Prostate gland (tissue), 2 donors: ENCODE results near the gene STK24.

Experiments
- CTCF ChIP-seq, 4 experiments: fragments of 200-600 bp in 2 of 4; fragments of 450-650 bp in 2 of 4; sonication (generic) in 2 of 4; IDR thresholded peaks; 1 replicate in 3 of 4; 2 replicates in 1 of 4; pipeline ENCODE4 v1.5.1; 2016 to 2019; ENCODE audit warnings: antibody characterized with exemption in 4 of 4, mild to moderate bottlenecking in 2 of 4, moderate library complexity in 2 of 4
- POLR2A ChIP-seq: fragments of 450-650 bp; IDR thresholded peaks from one replicate; pipeline ENCODE4 v1.6.1; 2016; ENCODE audit warnings: antibody characterized with exemption, mild to moderate bottlenecking
- POLR2AphosphoS5 ChIP-seq: sonication (generic); formaldehyde crosslinking; IDR thresholded peaks from one replicate; pipeline ENCODE4 v1.6.1; 2017; ENCODE audit warnings: antibody characterized with exemption

- no peak for TF ChIP-seq POLR2A
- no peak for TF ChIP-seq CTCF (IDR thresholded peaks at IDR 0.05)
- TF ChIP-seq POLR2AphosphoS5, result no peak
These were observed 97.4 kb downstream of the STK24 start for GRCh38 chr13:98479496-98480003.
